AG10803 (cell line): Measurements from ENCODE around the gene ASTN1.

Source experiments
- DNase-seq: peaks from one replicate; pipeline ENCODE4 v3.0.0; 2010; ENCODE audit warnings: low read depth
- H3K4me3 ChIP-seq: 2 replicates; pipeline ENCODE4 v1.5.1; 2011; ENCODE audit warnings: mild to moderate bottlenecking, low read length, control low read depth
- CTCF ChIP-seq: conservative IDR thresholded peaks from 2 replicates; pipeline ENCODE4 v1.5.1; 2011; ENCODE audit warnings: mild to moderate bottlenecking, low read length, control low read depth, inconsistent platforms

The ASTN1 gene

GRCh38 chr1:176994931-176995596 lies 169.4 kb downstream of the ASTN1 start:
- no peak overlapping the region for H3K4me3 ChIP-seq
- DNase-seq = no peak
- no peak for TF ChIP-seq CTCF

- DNase-seq = no peak
- no peak overlapping the region for H3K4me3 ChIP-seq
- TF ChIP-seq CTCF = no peak
These were observed 170.9 kb downstream of the ASTN1 start for GRCh38 chr1:176993587-176993986.

- DNase-seq = no peak
- no peak for TF ChIP-seq CTCF
- H3K4me3 ChIP-seq = no peak overlapping the region
These were observed 174.8 kb downstream of the ASTN1 start for GRCh38 chr1:176989754-176990153.

- no peak for TF ChIP-seq CTCF
- no peak overlapping the region for H3K4me3 ChIP-seq
- peak; percentile 1 for DNase-seq
These were observed 175.5 kb downstream of the ASTN1 start for GRCh38 chr1:176989023-176989422.

- no peak overlapping the region for H3K4me3 ChIP-seq
- DNase-seq = peak; percentile 22
- TF ChIP-seq CTCF = no peak
These were observed 177.5 kb downstream of the ASTN1 start for GRCh38 chr1:176987016-176987415.

- no peak for DNase-seq
- no peak for TF ChIP-seq CTCF
These were observed 180.8 kb downstream of the ASTN1 start for GRCh38 chr1:176983731-176984130.

GRCh38 chr1:176976771-176977170 lies 187.7 kb downstream of the ASTN1 start:
- no peak for TF ChIP-seq CTCF
- DNase-seq = no peak
- no peak overlapping the region for H3K4me3 ChIP-seq

More at GRCh38 chr1:176983731-176984130, 180.8 kb downstream of the ASTN1 start:
- no peak overlapping the region for H3K4me3 ChIP-seq
